Loucy (cell line): ENCODE data around the gene CD27.

ENCODE experiments used
- H2AFZ ChIP-seq: fragments of 200-600 bp; sonication (generic); 2 replicates; pipeline ENCODE4 v1.6.0; 2016; ENCODE audit warnings: antibody characterized with exemption, mild to moderate bottlenecking, low read length, moderate library complexity
- H3F3A ChIP-seq: fragments of 200-600 bp; 2 replicates; pipeline ENCODE4 v1.6.0; 2016; ENCODE audit warnings: antibody characterized with exemption, low read depth, mild to moderate bottlenecking
- H3K27me3 ChIP-seq: fragments of 200-600 bp; sonication (generic); 2 replicates; pipeline ENCODE4 v1.6.1; 2014; ENCODE audit warnings: low read length, mild to moderate bottlenecking; ENCODE audit not compliant: insufficient read depth, poor library complexity, severe bottlenecking
- H3K36me3 ChIP-seq: fragments of 200-600 bp; sonication (generic); 2 replicates; pipeline ENCODE4 v1.6.1; 2016; ENCODE audit warnings: low read length; ENCODE audit not compliant: insufficient read depth
- H3K4me1 ChIP-seq: fragments of 200-600 bp; sonication (generic); 2 replicates; pipeline ENCODE4 v1.5.1; 2014; ENCODE audit warnings: low read length, mild to moderate bottlenecking; ENCODE audit not compliant: insufficient read depth, poor library complexity, severe bottlenecking
- H3K4me2 ChIP-seq: fragments of 200-600 bp; sonication (generic); 2 replicates; pipeline ENCODE4 v1.6.0; 2014; ENCODE audit warnings: antibody characterized with exemption, low read length, low read depth, mild to moderate bottlenecking; ENCODE audit not compliant: poor library complexity, severe bottlenecking
- H3K4me3 ChIP-seq: fragments of 200-600 bp; sonication (generic); 2 replicates; pipeline ENCODE4 v1.5.1; 2014; ENCODE audit warnings: low read length, mild to moderate bottlenecking, mixed read lengths; ENCODE audit not compliant: poor library complexity, severe bottlenecking
- H3K79me2 ChIP-seq: fragments of 200-600 bp; sonication (generic); 2 replicates; pipeline ENCODE4 v1.6.1; 2014; ENCODE audit warnings: low read length; ENCODE audit not compliant: insufficient read depth
- H3K9ac ChIP-seq: fragments of 200-600 bp; sonication (generic); 2 replicates; pipeline ENCODE4 v1.6.0; 2014; ENCODE audit warnings: mild to moderate bottlenecking, low read depth, low read length, moderate library complexity; ENCODE audit not compliant: poor library complexity, severe bottlenecking
- H3K9me2 ChIP-seq: fragments of 200-600 bp; sonication (generic); replicated peaks from 2 replicates; pipeline ENCODE4 v1.6.1; 2016; ENCODE audit warnings: low read depth, low read length, mixed read lengths
- H3K9me3 ChIP-seq: fragments of 200-600 bp; sonication (generic); 2 replicates; pipeline ENCODE4 v1.6.1; 2014; ENCODE audit warnings: mild to moderate bottlenecking, antibody characterized with exemption, low read length, low read depth; ENCODE audit not compliant: insufficient read depth
- H4K20me1 ChIP-seq: fragments of 200-600 bp; sonication (generic); 2 replicates; pipeline ENCODE4 v1.6.0; 2014; ENCODE audit warnings: antibody characterized with exemption, low read length, mild to moderate bottlenecking; ENCODE audit not compliant: insufficient read depth, poor library complexity, severe bottlenecking
- EZH2phosphoT487 ChIP-seq: fragments of 200-600 bp; IDR thresholded peaks from 2 replicates; pipeline ENCODE4 v1.6.1; 2018; ENCODE audit warnings: antibody characterized with exemption, mild to moderate bottlenecking, moderate library complexity, borderline replicate concordance
- TF ChIP-seq, protein P1 (sequence below): fragments of 200-600 bp; sonication (generic); conservative IDR thresholded peaks from 2 replicates; pipeline ENCODE4 v1.5.1; 2014; ENCODE audit warnings: mild to moderate bottlenecking, antibody characterized with exemption, low read length

The CD27 gene

DNA sequence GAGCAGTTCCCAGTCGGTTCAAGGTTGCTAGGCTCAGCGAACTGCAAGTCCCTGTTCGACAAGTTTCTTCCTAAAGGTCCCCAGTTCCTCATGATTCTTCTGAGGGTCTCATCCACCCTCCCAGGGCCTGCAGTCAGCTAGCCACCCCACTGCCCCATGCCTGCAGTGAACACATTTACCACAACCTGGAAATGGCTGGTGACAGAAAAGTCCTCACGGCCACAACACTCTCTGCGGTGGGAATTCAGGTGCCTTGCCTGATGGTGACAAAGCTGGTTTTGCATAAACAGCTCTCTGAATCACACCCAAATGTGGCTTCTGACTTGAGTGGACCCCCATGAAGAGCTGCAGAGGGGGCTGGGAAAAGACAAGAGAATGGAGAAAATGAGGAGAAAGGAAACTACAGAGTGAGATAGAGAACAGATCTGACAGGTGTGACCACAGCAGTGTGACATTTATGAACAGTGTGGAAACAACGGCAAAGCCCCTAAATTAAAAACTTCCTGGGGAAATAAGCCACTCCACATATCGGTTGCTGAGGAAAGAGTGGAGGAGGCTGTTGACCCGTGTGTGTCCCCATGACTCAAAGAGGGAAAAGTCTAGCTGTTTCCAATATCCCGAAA lies 1.3 kb upstream of the CD27 start:
- peaks cover 20% of the 10 kb centered on the region for H3K4me1 ChIP-seq
- H3K9ac ChIP-seq = peak overlapping the region; percentile 32
- H3K36me3 ChIP-seq = no peaks in the 10 kb centered on the region
- H3K4me2 ChIP-seq = peak overlapping the region; percentile 40
- H3K4me3 ChIP-seq = no peak overlapping the region
- H3K9me3 ChIP-seq = no peaks in the 10 kb centered on the region
- TF ChIP-seq EZH2phosphoT487 = no peak
- TF ChIP-seq, protein P1, sequence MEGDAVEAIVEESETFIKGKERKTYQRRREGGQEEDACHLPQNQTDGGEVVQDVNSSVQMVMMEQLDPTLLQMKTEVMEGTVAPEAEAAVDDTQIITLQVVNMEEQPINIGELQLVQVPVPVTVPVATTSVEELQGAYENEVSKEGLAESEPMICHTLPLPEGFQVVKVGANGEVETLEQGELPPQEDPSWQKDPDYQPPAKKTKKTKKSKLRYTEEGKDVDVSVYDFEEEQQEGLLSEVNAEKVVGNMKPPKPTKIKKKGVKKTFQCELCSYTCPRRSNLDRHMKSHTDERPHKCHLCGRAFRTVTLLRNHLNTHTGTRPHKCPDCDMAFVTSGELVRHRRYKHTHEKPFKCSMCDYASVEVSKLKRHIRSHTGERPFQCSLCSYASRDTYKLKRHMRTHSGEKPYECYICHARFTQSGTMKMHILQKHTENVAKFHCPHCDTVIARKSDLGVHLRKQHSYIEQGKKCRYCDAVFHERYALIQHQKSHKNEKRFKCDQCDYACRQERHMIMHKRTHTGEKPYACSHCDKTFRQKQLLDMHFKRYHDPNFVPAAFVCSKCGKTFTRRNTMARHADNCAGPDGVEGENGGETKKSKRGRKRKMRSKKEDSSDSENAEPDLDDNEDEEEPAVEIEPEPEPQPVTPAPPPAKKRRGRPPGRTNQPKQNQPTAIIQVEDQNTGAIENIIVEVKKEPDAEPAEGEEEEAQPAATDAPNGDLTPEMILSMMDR = no peak
- no peaks in the 10 kb centered on the region for H3F3A ChIP-seq
- 0 out of 2 replicates have a peak overlapping the region, but pooled peaks have one; percentile 54 for H2AFZ ChIP-seq
- H3K79me2 ChIP-seq = no peaks in the 10 kb centered on the region
- no peaks in the 10 kb centered on the region for H3K9me2 ChIP-seq
- H3K27me3 ChIP-seq = no peaks in the 10 kb centered on the region
- H4K20me1 ChIP-seq = no peaks in the 10 kb centered on the region

GRCh38 chr12:6444031-6444430 lies 724 bp upstream of the CD27 start:
- no peaks in the 10 kb centered on the region for H3K36me3 ChIP-seq
- H3F3A ChIP-seq = no peaks in the 10 kb centered on the region
- H3K4me2 ChIP-seq = peak overlapping the region; percentile 40
- H3K4me1 ChIP-seq = peaks cover 20% of the 10 kb centered on the region
- no peak overlapping the region for H3K4me3 ChIP-seq
- TF ChIP-seq, protein P1 = no peak
- no peak for TF ChIP-seq EZH2phosphoT487
- no peaks in the 10 kb centered on the region for H3K27me3 ChIP-seq
- no peaks in the 10 kb centered on the region for H3K9me2 ChIP-seq
- H3K9ac ChIP-seq = peak overlapping the region; percentile 32
- H3K79me2 ChIP-seq = no peaks in the 10 kb centered on the region
- no peaks in the 10 kb centered on the region for H4K20me1 ChIP-seq
- no peak overlapping the region for H2AFZ ChIP-seq
- no peaks in the 10 kb centered on the region for H3K9me3 ChIP-seq

DNA sequence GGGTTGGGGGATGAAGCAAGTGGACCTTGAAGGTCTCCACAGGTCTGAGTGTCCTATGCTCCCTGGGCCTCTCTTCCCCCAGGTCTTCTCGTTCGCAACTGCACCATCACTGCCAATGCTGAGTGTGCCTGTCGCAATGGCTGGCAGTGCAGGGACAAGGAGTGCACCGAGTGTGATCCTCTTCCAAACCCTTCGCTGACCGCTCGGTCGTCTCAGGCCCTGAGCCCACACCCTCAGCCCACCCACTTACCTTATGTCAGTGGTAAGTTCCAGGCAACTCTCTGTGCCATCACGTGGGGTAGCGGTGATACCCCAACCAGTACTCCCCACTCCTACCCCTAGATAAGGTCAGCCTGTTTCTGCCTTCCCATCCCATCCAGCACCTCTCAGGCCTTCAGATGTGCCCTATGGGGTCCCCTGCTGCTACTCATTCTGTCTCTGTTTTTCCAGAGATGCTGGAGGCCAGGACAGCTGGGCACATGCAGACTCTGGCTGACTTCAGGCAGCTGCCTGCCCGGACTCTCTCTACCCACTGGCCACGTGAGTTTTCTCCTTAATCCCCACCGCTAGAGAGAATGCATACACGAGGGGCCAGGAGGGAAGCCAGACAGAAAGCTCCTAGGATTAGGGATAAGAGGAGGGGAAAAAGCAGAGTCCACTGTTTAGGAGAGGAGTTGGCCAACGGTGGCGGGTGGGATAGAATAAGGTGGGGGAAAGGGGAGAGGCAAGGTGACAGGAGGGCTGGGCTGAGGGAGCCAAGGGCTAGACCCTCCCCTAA lies 5.5 kb downstream of the CD27 start:
- Histone ChIP-seq H3K79me2 (peaks cover 48% of the 10 kb centered on the region), H3K4me1 (peaks cover 38% of the 10 kb centered on the region), H4K20me1 (no peaks in the 10 kb centered on the region), H3F3A (no peaks in the 10 kb centered on the region), H3K9ac (peak overlapping the region; percentile 96), H3K36me3 (peaks cover 2% of the 10 kb centered on the region; the same call in 1 of the 2 replicates), H3K9me2 (no peaks in the 10 kb centered on the region), H3K9me3 (no peaks in the 10 kb centered on the region), H3K27me3 (no peaks in the 10 kb centered on the region), H3K4me2 (peak overlapping the region; percentile 100), H3K4me3 (peak overlapping the region; percentile 91), H2AFZ (no peak overlapping the region)
- TF ChIP-seq, protein P1 = no peak
- TF ChIP-seq EZH2phosphoT487 = no peak
